MM.1S (cell line): Measurements from ENCODE around the gene SURF6.

Source experiments
- CTCF ChIP-seq: fragments of 300-600 bp; sonication (generic); IDR thresholded peaks from 2 replicates; pipeline ENCODE4 v1.5.1; 2016; ENCODE audit warnings: antibody characterized with exemption, low read length, mixed read lengths
- EZH2 ChIP-seq: fragments of 300-600 bp; sonication (generic); optimal IDR thresholded peaks from 2 replicates; pipeline ENCODE3; 2017; ENCODE audit warnings: low read depth, mild to moderate bottlenecking, antibody characterized with exemption, low read length, mixed read lengths

GRCh38 chr9:133344071-133344470 lies 8.1 kb upstream of the SURF6 start:
- TF ChIP-seq CTCF (no peak), EZH2 (no peak)
